DOHH2 (cell line): ENCODE measurements around the gene MACF1.

ENCODE experiments used
- H3F3A ChIP-seq: fragments of 200-600 bp; sonication (generic), shearing (Covaris generic); 2 replicates; pipeline ENCODE4 v1.6.0; 2016; ENCODE audit warnings: antibody characterized with exemption, mild to moderate bottlenecking; ENCODE audit not compliant: control insufficient read depth, insufficient read depth
- H3K27ac ChIP-seq: fragments of 200-600 bp; sonication (generic); 2 replicates; pipeline ENCODE4 v1.5.1; 2014; ENCODE audit warnings: low read depth, mild to moderate bottlenecking, low read length, moderate library complexity
- H3K27me3 ChIP-seq: fragments of 200-600 bp; sonication (generic); 2 replicates; pipeline ENCODE4 v1.6.1; 2014; ENCODE audit warnings: mild to moderate bottlenecking, low read length, mixed read lengths; ENCODE audit not compliant: control insufficient read depth
- H3K36me3 ChIP-seq: fragments of 200-600 bp; sonication (generic); 2 replicates; pipeline ENCODE4 v1.6.1; 2014; ENCODE audit warnings: mild to moderate bottlenecking, low read length, moderate library complexity, mixed read lengths; ENCODE audit not compliant: control insufficient read depth
- H3K4me1 ChIP-seq: fragments of 200-600 bp; sonication (generic); 2 replicates; pipeline ENCODE4 v1.6.1; 2014; ENCODE audit warnings: mild to moderate bottlenecking, low read length, mixed read lengths; ENCODE audit not compliant: control insufficient read depth
- H3K4me2 ChIP-seq: fragments of 200-600 bp; sonication (generic); 2 replicates; pipeline ENCODE4 v1.6.0; 2014; ENCODE audit warnings: mild to moderate bottlenecking, low read length, moderate library complexity
- H3K4me3 ChIP-seq: fragments of 200-600 bp; sonication (generic); 2 replicates; pipeline ENCODE4 v1.5.1; 2014; ENCODE audit warnings: mild to moderate bottlenecking, low read length, mixed read lengths
- H3K79me2 ChIP-seq: fragments of 200-600 bp; sonication (generic); 2 replicates; pipeline ENCODE4 v1.6.1; 2014; ENCODE audit warnings: mild to moderate bottlenecking, low read length, mixed read lengths; ENCODE audit not compliant: control insufficient read depth
- H3K9me2 ChIP-seq: fragments of 200-600 bp; sonication (generic); replicated peaks from 2 replicates; pipeline ENCODE4 v1.6.1; 2014; ENCODE audit warnings: mild to moderate bottlenecking, low read length, mixed read lengths; ENCODE audit not compliant: control insufficient read depth
- H3K9me3 ChIP-seq: fragments of 200-600 bp; sonication (generic); 2 replicates; pipeline ENCODE4 v1.6.1; 2014; ENCODE audit warnings: antibody characterized with exemption, low read length, mixed read lengths; ENCODE audit not compliant: control insufficient read depth, insufficient read depth
- H4K20me1 ChIP-seq: fragments of 200-600 bp; sonication (generic); 2 replicates; pipeline ENCODE4 v1.6.0; 2014; ENCODE audit warnings: low read depth, mild to moderate bottlenecking, antibody characterized with exemption, low read length, moderate library complexity; ENCODE audit not compliant: control insufficient read depth, insufficient read depth
- EZH2phosphoT487 ChIP-seq: fragments of 200-600 bp; sonication (generic); IDR thresholded peaks from 2 replicates; pipeline ENCODE4 v1.6.1; 2017; ENCODE audit warnings: borderline replicate concordance, mild to moderate bottlenecking, antibody characterized with exemption, low read length, moderate library complexity, mixed read lengths
- TF ChIP-seq, protein P1 (sequence below): fragments of 200-600 bp; sonication (generic); IDR thresholded peaks from one replicate; pipeline ENCODE4 v1.5.1; 2014; ENCODE audit warnings: antibody characterized with exemption, mild to moderate bottlenecking, low read depth, low read length; ENCODE audit not compliant: poor library complexity, severe bottlenecking

Gene MACF1

GRCh38 chr1:39328095-39328494 lies 123.6 kb downstream of the MACF1 start:
- Histone ChIP-seq H3K79me2 (no peaks in the 10 kb centered on the region), H3K9me3 (no peaks in the 10 kb centered on the region), H3K36me3 (peaks cover 57% of the 10 kb centered on the region), H3K4me2 (no peak overlapping the region), H3K27ac (no peak overlapping the region), H3K27me3 (no peaks in the 10 kb centered on the region), H3K9me2 (no peaks in the 10 kb centered on the region), H3K4me3 (no peak overlapping the region), H3F3A (no peaks in the 10 kb centered on the region), H4K20me1 (no peaks in the 10 kb centered on the region), H3K4me1 (no peaks in the 10 kb centered on the region)
- TF ChIP-seq, protein P1, sequence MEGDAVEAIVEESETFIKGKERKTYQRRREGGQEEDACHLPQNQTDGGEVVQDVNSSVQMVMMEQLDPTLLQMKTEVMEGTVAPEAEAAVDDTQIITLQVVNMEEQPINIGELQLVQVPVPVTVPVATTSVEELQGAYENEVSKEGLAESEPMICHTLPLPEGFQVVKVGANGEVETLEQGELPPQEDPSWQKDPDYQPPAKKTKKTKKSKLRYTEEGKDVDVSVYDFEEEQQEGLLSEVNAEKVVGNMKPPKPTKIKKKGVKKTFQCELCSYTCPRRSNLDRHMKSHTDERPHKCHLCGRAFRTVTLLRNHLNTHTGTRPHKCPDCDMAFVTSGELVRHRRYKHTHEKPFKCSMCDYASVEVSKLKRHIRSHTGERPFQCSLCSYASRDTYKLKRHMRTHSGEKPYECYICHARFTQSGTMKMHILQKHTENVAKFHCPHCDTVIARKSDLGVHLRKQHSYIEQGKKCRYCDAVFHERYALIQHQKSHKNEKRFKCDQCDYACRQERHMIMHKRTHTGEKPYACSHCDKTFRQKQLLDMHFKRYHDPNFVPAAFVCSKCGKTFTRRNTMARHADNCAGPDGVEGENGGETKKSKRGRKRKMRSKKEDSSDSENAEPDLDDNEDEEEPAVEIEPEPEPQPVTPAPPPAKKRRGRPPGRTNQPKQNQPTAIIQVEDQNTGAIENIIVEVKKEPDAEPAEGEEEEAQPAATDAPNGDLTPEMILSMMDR: no peak
- no peak for TF ChIP-seq EZH2phosphoT487

DNA sequence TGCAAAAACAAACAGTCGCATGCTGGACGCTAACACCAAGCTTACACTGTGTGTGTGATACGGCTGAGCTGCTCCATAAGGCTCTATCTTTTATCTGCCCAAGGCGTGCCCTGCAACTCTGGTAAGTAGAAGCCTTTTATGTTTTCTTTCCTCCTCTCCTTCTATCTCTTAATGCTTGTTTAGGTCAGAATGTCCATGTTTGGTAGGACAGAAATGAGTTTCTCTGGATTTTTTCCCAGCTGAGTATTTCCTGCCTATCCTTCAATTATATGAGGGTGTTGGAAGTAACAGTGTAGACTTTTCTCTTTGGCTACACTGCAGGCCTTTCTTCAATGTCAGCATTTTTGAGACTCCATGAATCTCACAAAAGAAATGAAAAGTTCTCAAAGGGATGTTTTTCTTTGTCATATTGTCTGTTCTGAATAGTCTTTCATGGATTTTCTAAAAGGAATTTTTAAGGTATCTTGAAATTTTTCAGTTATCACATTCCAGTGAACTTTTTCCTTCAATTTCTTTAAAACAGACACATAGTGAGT lies 124.2 kb downstream of the MACF1 start:
- TF ChIP-seq, protein P1: no peak
- no peak for TF ChIP-seq EZH2phosphoT487
- Histone ChIP-seq H3K79me2 (no peaks in the 10 kb centered on the region), H4K20me1 (no peaks in the 10 kb centered on the region), H3K9me3 (no peaks in the 10 kb centered on the region), H3K4me1 (no peaks in the 10 kb centered on the region), H3K36me3 (peaks cover 57% of the 10 kb centered on the region), H3K27ac (no peak overlapping the region), H3K9me2 (no peaks in the 10 kb centered on the region), H3K4me3 (no peak overlapping the region), H3F3A (no peaks in the 10 kb centered on the region), H3K27me3 (no peaks in the 10 kb centered on the region), H3K4me2 (no peak overlapping the region)

GRCh38 chr1:39331647-39332046 lies 127.2 kb downstream of the MACF1 start:
- Histone ChIP-seq H3K9me3 (no peaks in the 10 kb centered on the region), H3K9me2 (no peaks in the 10 kb centered on the region), H3K79me2 (no peaks in the 10 kb centered on the region), H4K20me1 (no peaks in the 10 kb centered on the region), H3K27ac (no peak overlapping the region), H3K4me3 (no peak overlapping the region), H3K4me1 (no peaks in the 10 kb centered on the region), H3K36me3 (peaks cover 34% of the 10 kb centered on the region), H3F3A (no peaks in the 10 kb centered on the region), H3K27me3 (no peaks in the 10 kb centered on the region), H3K4me2 (no peak overlapping the region)
- no peak for TF ChIP-seq EZH2phosphoT487
- TF ChIP-seq, protein P1: no peak

DNA sequence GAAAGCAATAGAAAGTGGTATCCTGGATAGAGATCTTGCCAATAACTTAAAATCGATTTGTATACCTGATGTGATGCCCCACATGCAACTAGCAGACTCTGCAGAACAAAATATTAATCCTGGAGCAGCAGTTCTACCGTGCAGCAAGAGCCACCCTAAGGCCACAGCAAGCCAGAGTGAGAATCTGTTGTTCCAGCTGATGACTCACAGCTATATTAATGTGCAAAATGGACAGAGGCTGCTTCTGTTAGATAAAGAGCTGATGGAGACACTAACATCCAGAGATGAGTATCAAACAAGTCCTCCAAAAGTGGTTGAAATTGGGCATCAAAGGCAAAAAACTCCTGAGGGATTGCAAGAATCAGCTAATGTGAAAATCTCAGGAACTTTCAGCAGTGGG lies 127.8 kb downstream of the MACF1 start:
- Histone ChIP-seq H3K9me3 (no peaks in the 10 kb centered on the region), H3K4me1 (no peaks in the 10 kb centered on the region), H3K27me3 (no peaks in the 10 kb centered on the region), H4K20me1 (no peaks in the 10 kb centered on the region), H3K27ac (no peak overlapping the region), H3K9me2 (no peaks in the 10 kb centered on the region), H3F3A (no peaks in the 10 kb centered on the region), H3K4me3 (no peak overlapping the region), H3K4me2 (no peak overlapping the region), H3K79me2 (no peaks in the 10 kb centered on the region), H3K36me3 (peaks cover 32% of the 10 kb centered on the region)
- no peak for TF ChIP-seq EZH2phosphoT487
- TF ChIP-seq, protein P1: no peak
